DND-41 (cell line): Measurements from ENCODE around the gene CABP4.

Experiments used
- ATAC-seq: fragments of 200-7000 bp; cut with Tn5 transposase; 3 replicates; pipeline ENCODE4 v1.9.1; 2021; ENCODE audit warnings: low read depth; ENCODE audit not compliant: insufficient read depth
- DNase-seq: peaks from one replicate; pipeline ENCODE4 v3.0.0-alpha.2; 2020
- H2AFZ ChIP-seq: 2 replicates; pipeline ENCODE4 v1.6.0; 2012; ENCODE audit warnings: low read depth, low read length
- H3K27ac ChIP-seq: 2 replicates; pipeline ENCODE4 v1.5.1; 2012; ENCODE audit warnings: low read length, inconsistent platforms
- H3K27me3 ChIP-seq: fragments of 200-600 bp; sonication (generic); 2 replicates; pipeline ENCODE4 v1.6.0; 2012; ENCODE audit warnings: low read length, mild to moderate bottlenecking, inconsistent platforms; ENCODE audit not compliant: insufficient read depth, poor library complexity
- H3K36me3 ChIP-seq: 2 replicates; pipeline ENCODE4 v1.5.1; 2012; ENCODE audit warnings: low read length, inconsistent platforms; ENCODE audit not compliant: insufficient read depth
- H3K4me1 ChIP-seq: 2 replicates; pipeline ENCODE4 v1.5.1; 2012; ENCODE audit warnings: mild to moderate bottlenecking, low read length; ENCODE audit not compliant: insufficient read depth
- H3K4me2 ChIP-seq: 2 replicates; pipeline ENCODE4 v1.6.0; 2012; ENCODE audit warnings: mild to moderate bottlenecking, moderate library complexity, low read length, inconsistent platforms; ENCODE audit not compliant: insufficient read depth
- H3K4me3 ChIP-seq, 2 experiments: fragments of 200-600 bp in 1 of 2; shearing (Covaris generic) in 1 of 2; 2 replicates each; pipeline ENCODE4 v1.5.1; 2012 to 2016; ENCODE audit warnings: inconsistent platforms in 2 of 2, low read length in 2 of 2, mild to moderate bottlenecking in 2 of 2, low read depth in 1 of 2, moderate library complexity in 1 of 2
- H3K79me2 ChIP-seq: 2 replicates; pipeline ENCODE4 v1.6.0; 2012; ENCODE audit warnings: low read length, inconsistent platforms; ENCODE audit not compliant: insufficient read depth
- H3K9ac ChIP-seq: 2 replicates; pipeline ENCODE4 v1.6.0; 2012; ENCODE audit warnings: low read depth, mild to moderate bottlenecking, inconsistent platforms, low read length, moderate library complexity
- H3K9me3 ChIP-seq: 2 replicates; pipeline ENCODE4 v1.5.1; 2012; ENCODE audit warnings: low read length, moderate library complexity, mild to moderate bottlenecking, inconsistent platforms; ENCODE audit not compliant: insufficient read depth, severe bottlenecking
- H4K20me1 ChIP-seq: 2 replicates; pipeline ENCODE4 v1.6.0; 2012; ENCODE audit warnings: low read length; ENCODE audit not compliant: insufficient read depth
- CTCF ChIP-seq: IDR thresholded peaks from 2 replicates; pipeline ENCODE4 v1.5.1; 2012; ENCODE audit warnings: borderline replicate concordance, low read length, moderate library complexity, mild to moderate bottlenecking; ENCODE audit not compliant: poor library complexity, severe bottlenecking; ENCODE audit errors: extremely low read depth
- EZH2 ChIP-seq: IDR thresholded peaks from 3 replicates; pipeline ENCODE4 v1.6.1; 2012; ENCODE audit warnings: borderline replicate concordance, low read depth, mild to moderate bottlenecking, moderate library complexity, low read length, inconsistent platforms; ENCODE audit not compliant: severe bottlenecking

The CABP4 gene

GRCh38 chr11:67438158-67438902 lies 16.8 kb upstream of the CABP4 start:
- peak overlapping the region; percentile 85 to 92; a peak in 3 of 4 replicates for H3K4me3 ChIP-seq
- peak overlapping the region; percentile 99 for H3K4me2 ChIP-seq
- no peak for TF ChIP-seq EZH2
- peak; percentile 1 for TF ChIP-seq CTCF
- peaks cover 70% of the 10 kb centered on the region for H3K79me2 ChIP-seq
- peaks cover 59% of the 10 kb centered on the region for H3K36me3 ChIP-seq
- peaks cover 70% of the 10 kb centered on the region for H3K4me1 ChIP-seq
- DNase-seq = no peak
- no peak for ATAC-seq
- peak overlapping the region; percentile 99 for H3K9ac ChIP-seq
- no peaks in the 10 kb centered on the region for H3K9me3 ChIP-seq
- peaks cover 39% of the 10 kb centered on the region for H4K20me1 ChIP-seq
- H2AFZ ChIP-seq = no peak overlapping the region
- no peaks in the 10 kb centered on the region for H3K27me3 ChIP-seq
- peak overlapping the region; percentile 100 for H3K27ac ChIP-seq

GRCh38 chr11:67439321-67440228 lies 15.6 kb upstream of the CABP4 start:
- 0 out of 4 replicates have a peak overlapping the region, but pooled peaks of 1 of the 2 experiments have one; percentile 20 for H3K4me3 ChIP-seq
- H3K36me3 ChIP-seq = peaks cover 47% of the 10 kb centered on the region
- DNase-seq = peak; percentile 52
- no peak for ATAC-seq
- peaks cover 69% of the 10 kb centered on the region for H3K4me1 ChIP-seq
- no peak overlapping the region for H2AFZ ChIP-seq
- TF ChIP-seq EZH2 = no peak
- TF ChIP-seq CTCF = peak; percentile 60
- H3K27ac ChIP-seq = peak overlapping the region; percentile 100
- H4K20me1 ChIP-seq = peaks cover 27% of the 10 kb centered on the region
- H3K4me2 ChIP-seq = peak overlapping the region; percentile 99; the same call in 1 of the 2 replicates
- no peaks in the 10 kb centered on the region for H3K27me3 ChIP-seq
- peak overlapping the region; percentile 99; the same call in 1 of the 2 replicates for H3K9ac ChIP-seq
- peaks cover 58% of the 10 kb centered on the region for H3K79me2 ChIP-seq
- no peaks in the 10 kb centered on the region for H3K9me3 ChIP-seq

GRCh38 chr11:67440229-67441097 lies 14.7 kb upstream of the CABP4 start:
- Histone ChIP-seq H3K9me3 (no peaks in the 10 kb centered on the region), H2AFZ (no peak overlapping the region), H3K4me1 (peaks cover 69% of the 10 kb centered on the region), H3K27me3 (no peaks in the 10 kb centered on the region), H3K79me2 (peaks cover 55% of the 10 kb centered on the region), H3K36me3 (peaks cover 38% of the 10 kb centered on the region), H3K4me2 (no peak overlapping the region), H3K9ac (0 out of 2 replicates have a peak overlapping the region, but pooled peaks have one; percentile 7), H4K20me1 (peaks cover 18% of the 10 kb centered on the region), H3K4me3 (no peak overlapping the region), H3K27ac (peak overlapping the region; percentile 59)
- TF ChIP-seq EZH2 = no peak
- TF ChIP-seq CTCF = no peak
- ATAC-seq = no peak
- DNase-seq = peak; percentile 23
